OCI-LY3 (cell line): ENCODE data around the gene EMID1.

Experiments used
- CTCF ChIP-seq: fragments of 200-600, 300-600 bp; sonication (generic); IDR thresholded peaks from 2 replicates; pipeline ENCODE4 v1.5.1; 2014; ENCODE audit warnings: antibody characterized with exemption, low read length, low read depth
- EZH2phosphoT487 ChIP-seq: fragments of 200-600 bp; shearing (Covaris generic); IDR thresholded peaks from 2 replicates; pipeline ENCODE4 v1.6.1; 2018; ENCODE audit warnings: antibody characterized with exemption, mixed run types, low read depth

- no peak for TF ChIP-seq CTCF
- no peak for TF ChIP-seq EZH2phosphoT487
These were observed 38.3 kb downstream of the EMID1 start for GRCh38 chr22:29243874-29244446.
